Fibroblast of lung (primary cell): ENCODE data around the gene TLR10. TPM values are rescaled to one million over a fixed set of nuclear protein-coding genes. Genes with fewer than 3 reads are reported as not detected.

ENCODE experiments used
- DNase-seq, 2 donors: peaks; one replicate each; pipeline versions ENCODE4 v3.0.0 to v3.0.0-alpha.2; 2010; ENCODE audit warnings: low read depth in 2 of 2
- H2AFZ ChIP-seq: 2 replicates; pipeline ENCODE4 v1.5.1; 2012; ENCODE audit warnings: low read length, control low read depth, inconsistent platforms
- H3K27ac ChIP-seq: 2 replicates; pipeline ENCODE4 v1.5.1; 2011; ENCODE audit warnings: low read length, control low read depth; ENCODE audit not compliant: insufficient read depth
- H3K27me3 ChIP-seq: 2 replicates; pipeline ENCODE4 v1.5.1; 2011; ENCODE audit warnings: mild to moderate bottlenecking, low read length; ENCODE audit not compliant: control insufficient read depth, insufficient read depth
- H3K36me3 ChIP-seq: 2 replicates; pipeline ENCODE4 v1.5.1; 2011; ENCODE audit warnings: low read length; ENCODE audit not compliant: control insufficient read depth, insufficient read depth
- H3K4me1 ChIP-seq: 2 replicates; pipeline ENCODE4 v1.5.1; 2011; ENCODE audit warnings: low read length; ENCODE audit not compliant: control insufficient read depth, insufficient read depth; ENCODE audit errors: extremely low read depth
- H3K4me2 ChIP-seq: 2 replicates; pipeline ENCODE4 v1.5.1; 2011; ENCODE audit warnings: low read length, control low read depth; ENCODE audit not compliant: insufficient read depth; ENCODE audit errors: extremely low read depth
- H3K4me3 ChIP-seq, 4 experiments: fragments of 200-600 bp in 1 of 4; sonication (generic) in 1 of 4; replicated peaks in 1 of 4; 2 replicates each; pipeline ENCODE4 v1.5.1; 2011 to 2016; ENCODE audit warnings: low read length in 4 of 4, low read depth in 3 of 4, mild to moderate bottlenecking in 3 of 4, control low read depth in 2 of 4, inconsistent platforms in 1 of 4, mixed read lengths in 1 of 4; ENCODE audit not compliant: insufficient read depth in 1 of 4; ENCODE audit errors: control extremely low read depth in 1 of 4
- H3K79me2 ChIP-seq: 2 replicates; pipeline ENCODE4 v1.5.1; 2012; ENCODE audit warnings: mild to moderate bottlenecking, low read length, inconsistent platforms; ENCODE audit not compliant: control insufficient read depth, insufficient read depth
- H3K9ac ChIP-seq: 2 replicates; pipeline ENCODE4 v1.5.1; 2011; ENCODE audit warnings: mild to moderate bottlenecking, low read length, control low read depth; ENCODE audit not compliant: insufficient read depth
- H3K9me3 ChIP-seq: 2 replicates; pipeline ENCODE4 v1.5.1; 2012; ENCODE audit warnings: low read depth, low read length; ENCODE audit not compliant: control insufficient read depth, insufficient read depth
- H4K20me1 ChIP-seq: 2 replicates; pipeline ENCODE4 v1.5.1; 2011; ENCODE audit warnings: low read length; ENCODE audit not compliant: control insufficient read depth, insufficient read depth; ENCODE audit errors: extremely low read depth
- EZH2 ChIP-seq: IDR thresholded peaks from 2 replicates; pipeline ENCODE4 v1.5.1; 2012; ENCODE audit warnings: low read length, control low read depth, mild to moderate bottlenecking; ENCODE audit errors: missing control alignments
- polyA plus RNA-seq, 2 donors: library from polyadenylated mRNA; depleted of rRNA in 1 of 2; stranded (reverse) in 1 of 2; unstranded in 1 of 2; fragments of >200 nt; gene quantifications; 2 replicates each; pipeline ENCODE4 v1.2.1, GENCODE V29; 2011 to 2012; ENCODE audit warnings: missing spikeins in 1 of 2
- total RNA-seq: library from RNA; depleted of rRNA; stranded (reverse); fragments of >200 nt; gene quantifications from 2 replicates; pipeline ENCODE4 v1.2.1, GENCODE V29; 2014
- TF ChIP-seq, protein P1 (sequence below), 2 donors: IDR thresholded peaks in 1 of 2; conservative IDR thresholded peaks in 1 of 2; 1 replicate in 1 of 2; 2 replicates in 1 of 2; pipeline ENCODE4 v1.5.1; 2011 to 2012; ENCODE audit warnings: low read length in 2 of 2, control low read depth in 1 of 2, inconsistent platforms in 1 of 2, low read depth in 1 of 2, mild to moderate bottlenecking in 1 of 2

Gene TLR10
- total and polyA plus RNA-seq, 2 donors (not counting 1 experiment from before 2014, with no cell fraction given), result not detected

DNA sequence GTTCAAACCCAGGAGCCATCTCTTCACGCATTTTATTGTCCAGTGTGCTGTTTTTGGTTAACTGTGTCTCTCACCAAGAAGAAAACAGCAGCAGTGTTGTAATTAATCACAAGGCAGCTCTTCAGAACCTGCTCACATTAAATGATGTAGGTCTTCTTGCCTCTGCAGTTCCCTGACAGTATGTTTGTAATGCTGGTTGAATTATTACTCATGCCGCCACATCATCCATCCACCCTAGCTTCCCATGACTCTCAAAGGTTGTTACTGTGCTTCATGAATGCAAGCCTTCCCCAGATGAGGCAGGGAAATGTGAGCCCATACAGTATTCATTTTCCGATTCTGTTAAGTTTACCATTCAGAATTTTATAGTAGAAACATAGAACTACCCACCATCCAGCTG is 17.4 kb downstream of the TLR10 start:
- TF ChIP-seq EZH2, result no peak
- TF ChIP-seq, protein P1, sequence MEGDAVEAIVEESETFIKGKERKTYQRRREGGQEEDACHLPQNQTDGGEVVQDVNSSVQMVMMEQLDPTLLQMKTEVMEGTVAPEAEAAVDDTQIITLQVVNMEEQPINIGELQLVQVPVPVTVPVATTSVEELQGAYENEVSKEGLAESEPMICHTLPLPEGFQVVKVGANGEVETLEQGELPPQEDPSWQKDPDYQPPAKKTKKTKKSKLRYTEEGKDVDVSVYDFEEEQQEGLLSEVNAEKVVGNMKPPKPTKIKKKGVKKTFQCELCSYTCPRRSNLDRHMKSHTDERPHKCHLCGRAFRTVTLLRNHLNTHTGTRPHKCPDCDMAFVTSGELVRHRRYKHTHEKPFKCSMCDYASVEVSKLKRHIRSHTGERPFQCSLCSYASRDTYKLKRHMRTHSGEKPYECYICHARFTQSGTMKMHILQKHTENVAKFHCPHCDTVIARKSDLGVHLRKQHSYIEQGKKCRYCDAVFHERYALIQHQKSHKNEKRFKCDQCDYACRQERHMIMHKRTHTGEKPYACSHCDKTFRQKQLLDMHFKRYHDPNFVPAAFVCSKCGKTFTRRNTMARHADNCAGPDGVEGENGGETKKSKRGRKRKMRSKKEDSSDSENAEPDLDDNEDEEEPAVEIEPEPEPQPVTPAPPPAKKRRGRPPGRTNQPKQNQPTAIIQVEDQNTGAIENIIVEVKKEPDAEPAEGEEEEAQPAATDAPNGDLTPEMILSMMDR (conservative IDR thresholded peaks at IDR 0.05 in 1 of 2, IDR thresholded peaks at IDR 0.05 in 1 of 2; ENCODE audit: low read depth in 1 of 2, low read length in 2 of 2), result no peak
- Histone ChIP-seq H2AFZ (no peak overlapping the region), H3K4me1 (no peaks in the 10 kb centered on the region), H3K9ac (no peak overlapping the region), H3K9me3 (no peaks in the 10 kb centered on the region), H3K36me3 (no peaks in the 10 kb centered on the region), H3K27me3 (no peaks in the 10 kb centered on the region), H4K20me1 (no peaks in the 10 kb centered on the region), H3K4me3 (no peak overlapping the region), H3K27ac (no peak overlapping the region), H3K79me2 (no peaks in the 10 kb centered on the region), H3K4me2 (no peak overlapping the region)
- peak; percentile 27 to 73 for DNase-seq

DNA sequence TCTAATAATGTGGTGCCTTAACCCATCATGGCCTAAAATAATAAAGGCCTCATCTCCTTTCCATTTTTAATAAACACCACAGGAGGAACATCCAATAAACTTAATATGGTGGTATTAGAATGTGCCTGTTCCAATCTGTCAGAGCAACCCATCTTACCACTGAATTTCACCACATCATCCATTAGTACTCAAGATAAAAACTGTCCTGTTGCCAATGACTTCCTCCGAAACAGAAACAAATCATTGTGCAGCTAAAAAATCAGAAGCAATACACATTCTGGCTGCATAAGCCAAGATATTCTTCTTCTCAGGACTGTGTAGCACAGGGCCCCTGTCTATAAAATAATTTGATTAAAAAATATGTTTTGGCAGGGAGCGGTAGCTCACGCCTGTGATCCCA is 18.5 kb downstream of the TLR10 start:
- H3K4me1 ChIP-seq, result peaks cover 2% of the 10 kb centered on the region

DNA sequence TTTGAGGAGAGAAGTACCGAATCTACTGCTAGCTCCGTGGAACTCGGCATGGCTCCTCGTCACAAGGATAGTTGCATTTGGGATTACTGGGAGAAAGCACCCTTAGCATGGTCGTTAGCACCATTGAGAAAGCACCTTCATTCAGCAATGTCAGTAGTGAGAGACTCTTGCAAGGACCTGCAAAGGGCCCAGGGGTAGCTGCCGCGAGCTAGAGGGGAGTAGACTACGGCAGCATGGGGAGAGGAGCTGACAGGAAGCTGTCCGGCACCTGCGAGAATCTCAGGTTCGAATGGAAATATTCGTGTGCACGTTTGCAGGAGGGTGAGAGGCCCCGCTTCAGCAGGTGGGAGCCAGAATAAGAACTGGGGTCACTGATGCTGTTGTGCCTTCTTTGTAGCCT is 20.2 kb downstream of the TLR10 start:
- H2AFZ ChIP-seq, result no peak overlapping the region
- H3K9me3 ChIP-seq, result no peaks in the 10 kb centered on the region
- H3K27ac ChIP-seq, result no peak overlapping the region
- no peak overlapping the region for H3K4me2 ChIP-seq
- no peaks in the 10 kb centered on the region for H3K36me3 ChIP-seq
- no peak for TF ChIP-seq EZH2
- TF ChIP-seq, protein P1 (conservative IDR thresholded peaks at IDR 0.05 in 1 of 2, IDR thresholded peaks at IDR 0.05 in 1 of 2; ENCODE audit: low read depth in 1 of 2, low read length in 2 of 2), result no peak
- no peaks in the 10 kb centered on the region for H4K20me1 ChIP-seq
- no peak overlapping the region for H3K4me3 ChIP-seq
- no peak for DNase-seq
- H3K9ac ChIP-seq, result no peak overlapping the region
- H3K79me2 ChIP-seq, result no peaks in the 10 kb centered on the region
- H3K4me1 ChIP-seq, result peaks cover 3% of the 10 kb centered on the region
- no peaks in the 10 kb centered on the region for H3K27me3 ChIP-seq

More for the DNA sequence above, 18.5 kb downstream of the TLR10 start:
- Histone ChIP-seq H3K27ac (no peak overlapping the region), H3K36me3 (no peaks in the 10 kb centered on the region), H3K27me3 (no peaks in the 10 kb centered on the region), H3K4me3 (no peak overlapping the region), H3K79me2 (no peaks in the 10 kb centered on the region), H4K20me1 (no peaks in the 10 kb centered on the region), H3K9me3 (no peaks in the 10 kb centered on the region), H2AFZ (no peak overlapping the region), H3K4me2 (no peak overlapping the region), H3K9ac (no peak overlapping the region)
- DNase-seq, result no peak
- TF ChIP-seq EZH2, result no peak
- TF ChIP-seq, protein P1 (conservative IDR thresholded peaks at IDR 0.05 in 1 of 2, IDR thresholded peaks at IDR 0.05 in 1 of 2; ENCODE audit: low read depth in 1 of 2, low read length in 2 of 2), result no peak
